GM23338 (cell line): Measurements from ENCODE around the gene FILIP1L. TPM values are rescaled to one million over a fixed set of nuclear protein-coding genes. Genes with fewer than 3 reads are reported as not detected.

ENCODE experiments used
- ATAC-seq: fragments of 200-7000 bp; cut with Tn5 transposase; 3 replicates; pipeline ENCODE4 v1.9.1; 2020
- DNase-seq: peaks from one replicate; pipeline ENCODE4 v3.0.0-alpha.2; 2015; ENCODE audit warnings: low spot score
- H2AFZ ChIP-seq: fragments of 200-600 bp; sonication (generic); 2 replicates; pipeline ENCODE4 v1.8.0; 2016; ENCODE audit warnings: antibody characterized with exemption, mild to moderate bottlenecking, moderate library complexity
- H3F3A ChIP-seq: fragments of 200-600 bp; sonication (generic); replicated peaks from 2 replicates; pipeline ENCODE4 v1.8.0; 2017; ENCODE audit warnings: antibody characterized with exemption, mixed run types, low read depth
- H3K27ac ChIP-seq: fragments of 200-600 bp; sonication (generic); 2 replicates; pipeline ENCODE4 v1.6.1; 2016; ENCODE audit warnings: low read depth
- H3K27me3 ChIP-seq: fragments of 200-600 bp; sonication (generic); 2 replicates; pipeline ENCODE4 v1.8.0; 2016; ENCODE audit warnings: mild to moderate bottlenecking, mixed run types, moderate library complexity; ENCODE audit not compliant: insufficient read depth
- H3K36me3 ChIP-seq: fragments of 200-600 bp; sonication (generic); 2 replicates; pipeline ENCODE4 v1.8.0; 2016; ENCODE audit warnings: mild to moderate bottlenecking; ENCODE audit not compliant: insufficient read depth
- H3K4me1 ChIP-seq: fragments of 200-600 bp; sonication (generic); 2 replicates; pipeline ENCODE4 v1.8.0; 2016; ENCODE audit warnings: mild to moderate bottlenecking, moderate library complexity; ENCODE audit not compliant: insufficient read depth
- H3K4me2 ChIP-seq: fragments of 200-600 bp; sonication (generic); 2 replicates; pipeline ENCODE4 v1.7.1; 2017; ENCODE audit warnings: mixed run types
- H3K4me3 ChIP-seq: fragments of 200-600 bp; sonication (generic); 2 replicates; pipeline ENCODE4 v1.6.1; 2016; ENCODE audit warnings: mixed run types
- H3K79me2 ChIP-seq: fragments of 200-600 bp; sonication (generic); replicated peaks from 2 replicates; pipeline ENCODE4 v1.8.0; 2017; ENCODE audit warnings: mild to moderate bottlenecking; ENCODE audit not compliant: insufficient read depth
- H3K9me2 ChIP-seq: fragments of 200-600 bp; sonication (generic); 2 replicates; pipeline ENCODE4 v1.8.0; 2017; ENCODE audit not compliant: insufficient read depth
- H4K20me1 ChIP-seq: fragments of 200-600 bp; sonication (generic); replicated peaks from 2 replicates; pipeline ENCODE4 v1.8.0; 2017; ENCODE audit warnings: mild to moderate bottlenecking; ENCODE audit not compliant: insufficient read depth
- H3K27ac Mint-ChIP-seq: 2 replicates; pipeline ENCODE4 v1.8.0; 2020; ENCODE audit warnings: inconsistent platforms, mild to moderate bottlenecking, moderate library complexity, mixed read lengths
- H3K27me3 Mint-ChIP-seq: 3 replicates; pipeline ENCODE4 v1.8.0; 2022; ENCODE audit warnings: low read depth, mild to moderate bottlenecking, moderate library complexity, mixed read lengths, inconsistent platforms; ENCODE audit not compliant: insufficient read depth, poor library complexity
- H3K36me3 Mint-ChIP-seq: 3 replicates; pipeline ENCODE4 v1.8.0; 2021; ENCODE audit warnings: low read depth, mild to moderate bottlenecking, inconsistent platforms, moderate library complexity, mixed read lengths
- H3K4me1 Mint-ChIP-seq: 3 replicates; pipeline ENCODE4 v1.8.0; 2020; ENCODE audit warnings: mild to moderate bottlenecking, inconsistent platforms, mixed read lengths
- H3K4me3 Mint-ChIP-seq: 3 replicates; pipeline ENCODE4 v1.8.0; 2021; ENCODE audit warnings: moderate library complexity, mild to moderate bottlenecking, inconsistent platforms, mixed read lengths
- H3K9me3 Mint-ChIP-seq: 3 replicates; pipeline ENCODE4 v1.8.0; 2020; ENCODE audit warnings: moderate library complexity, mild to moderate bottlenecking, inconsistent platforms, mixed read lengths
- ETS1 ChIP-seq: IDR thresholded peaks from 2 replicates; pipeline ENCODE4 v1.6.1; 2016; ENCODE audit warnings: antibody characterized with exemption
- NANOG ChIP-seq: IDR thresholded peaks from 2 replicates; pipeline ENCODE4 v1.6.1; 2016; ENCODE audit warnings: antibody characterized with exemption, borderline replicate concordance
- POLR2AphosphoS5 ChIP-seq: IDR thresholded peaks from 2 replicates; pipeline ENCODE4 v1.6.1; 2016; ENCODE audit warnings: antibody characterized with exemption, low read depth
- polyA plus RNA-seq: library from polyadenylated mRNA; unstranded; fragments of >200 nt; fragmentation: Nextera tagmentation; extraction: Ambion mirVana; gene quantifications from 2 replicates; pipeline ENCODE4 v1.2.1, GENCODE V29; 2016
- total RNA-seq: library from RNA; depleted of rRNA; stranded (reverse); fragments of >200 nt; shearing (Covaris generic); gene quantifications from 2 replicates; pipeline ENCODE4 v1.2.3, GENCODE V29; 2014
- TF ChIP-seq, protein P1 (sequence below): fragments of 250-450 bp; sonication (Bioruptor Pico); IDR thresholded peaks from 2 replicates; pipeline ENCODE4 v1.5.0; 2020; ENCODE audit warnings: mild to moderate bottlenecking, moderate library complexity

Gene FILIP1L
- total and polyA plus RNA-seq, 2 experiments from 2014 or later: 1.6 TPM; not detected in 1

DNA sequence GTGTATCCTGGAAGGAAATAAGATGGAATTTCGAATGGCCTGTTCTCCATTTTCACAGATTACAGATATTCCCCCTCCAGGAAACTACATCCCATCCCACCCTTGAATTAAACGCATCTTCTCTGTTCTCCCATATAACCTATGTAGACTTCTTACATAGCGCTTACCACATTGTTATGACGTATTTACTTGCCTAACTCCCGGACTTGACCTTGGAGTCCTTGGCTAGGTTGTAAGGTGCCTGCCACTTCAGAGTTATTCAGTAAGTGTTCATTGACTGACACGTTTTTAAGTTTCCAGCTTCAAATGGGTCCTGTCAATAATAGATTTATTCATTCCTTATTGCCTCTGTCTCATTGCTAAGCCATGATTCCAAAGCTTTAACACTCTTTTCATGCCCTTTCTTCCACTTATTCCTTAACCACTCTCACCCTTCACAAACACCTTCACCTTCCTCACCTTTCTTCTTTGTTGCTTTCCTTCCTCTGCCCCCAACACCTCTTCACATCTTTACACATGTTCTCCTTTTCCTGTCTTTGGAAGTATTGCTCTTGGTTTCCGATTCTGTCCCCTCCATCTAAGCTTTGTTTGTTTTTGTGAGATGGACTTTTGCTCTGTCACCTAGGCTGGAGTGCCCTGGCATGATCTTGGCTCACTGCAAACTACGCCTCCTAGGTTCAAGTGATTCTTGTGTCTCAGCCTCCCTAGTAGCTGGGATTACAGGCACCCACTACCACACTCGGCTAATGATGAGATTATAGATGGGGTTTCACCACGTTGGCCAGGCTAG is 158.3 kb downstream of the FILIP1L start (continued):
- TF ChIP-seq, protein P1, sequence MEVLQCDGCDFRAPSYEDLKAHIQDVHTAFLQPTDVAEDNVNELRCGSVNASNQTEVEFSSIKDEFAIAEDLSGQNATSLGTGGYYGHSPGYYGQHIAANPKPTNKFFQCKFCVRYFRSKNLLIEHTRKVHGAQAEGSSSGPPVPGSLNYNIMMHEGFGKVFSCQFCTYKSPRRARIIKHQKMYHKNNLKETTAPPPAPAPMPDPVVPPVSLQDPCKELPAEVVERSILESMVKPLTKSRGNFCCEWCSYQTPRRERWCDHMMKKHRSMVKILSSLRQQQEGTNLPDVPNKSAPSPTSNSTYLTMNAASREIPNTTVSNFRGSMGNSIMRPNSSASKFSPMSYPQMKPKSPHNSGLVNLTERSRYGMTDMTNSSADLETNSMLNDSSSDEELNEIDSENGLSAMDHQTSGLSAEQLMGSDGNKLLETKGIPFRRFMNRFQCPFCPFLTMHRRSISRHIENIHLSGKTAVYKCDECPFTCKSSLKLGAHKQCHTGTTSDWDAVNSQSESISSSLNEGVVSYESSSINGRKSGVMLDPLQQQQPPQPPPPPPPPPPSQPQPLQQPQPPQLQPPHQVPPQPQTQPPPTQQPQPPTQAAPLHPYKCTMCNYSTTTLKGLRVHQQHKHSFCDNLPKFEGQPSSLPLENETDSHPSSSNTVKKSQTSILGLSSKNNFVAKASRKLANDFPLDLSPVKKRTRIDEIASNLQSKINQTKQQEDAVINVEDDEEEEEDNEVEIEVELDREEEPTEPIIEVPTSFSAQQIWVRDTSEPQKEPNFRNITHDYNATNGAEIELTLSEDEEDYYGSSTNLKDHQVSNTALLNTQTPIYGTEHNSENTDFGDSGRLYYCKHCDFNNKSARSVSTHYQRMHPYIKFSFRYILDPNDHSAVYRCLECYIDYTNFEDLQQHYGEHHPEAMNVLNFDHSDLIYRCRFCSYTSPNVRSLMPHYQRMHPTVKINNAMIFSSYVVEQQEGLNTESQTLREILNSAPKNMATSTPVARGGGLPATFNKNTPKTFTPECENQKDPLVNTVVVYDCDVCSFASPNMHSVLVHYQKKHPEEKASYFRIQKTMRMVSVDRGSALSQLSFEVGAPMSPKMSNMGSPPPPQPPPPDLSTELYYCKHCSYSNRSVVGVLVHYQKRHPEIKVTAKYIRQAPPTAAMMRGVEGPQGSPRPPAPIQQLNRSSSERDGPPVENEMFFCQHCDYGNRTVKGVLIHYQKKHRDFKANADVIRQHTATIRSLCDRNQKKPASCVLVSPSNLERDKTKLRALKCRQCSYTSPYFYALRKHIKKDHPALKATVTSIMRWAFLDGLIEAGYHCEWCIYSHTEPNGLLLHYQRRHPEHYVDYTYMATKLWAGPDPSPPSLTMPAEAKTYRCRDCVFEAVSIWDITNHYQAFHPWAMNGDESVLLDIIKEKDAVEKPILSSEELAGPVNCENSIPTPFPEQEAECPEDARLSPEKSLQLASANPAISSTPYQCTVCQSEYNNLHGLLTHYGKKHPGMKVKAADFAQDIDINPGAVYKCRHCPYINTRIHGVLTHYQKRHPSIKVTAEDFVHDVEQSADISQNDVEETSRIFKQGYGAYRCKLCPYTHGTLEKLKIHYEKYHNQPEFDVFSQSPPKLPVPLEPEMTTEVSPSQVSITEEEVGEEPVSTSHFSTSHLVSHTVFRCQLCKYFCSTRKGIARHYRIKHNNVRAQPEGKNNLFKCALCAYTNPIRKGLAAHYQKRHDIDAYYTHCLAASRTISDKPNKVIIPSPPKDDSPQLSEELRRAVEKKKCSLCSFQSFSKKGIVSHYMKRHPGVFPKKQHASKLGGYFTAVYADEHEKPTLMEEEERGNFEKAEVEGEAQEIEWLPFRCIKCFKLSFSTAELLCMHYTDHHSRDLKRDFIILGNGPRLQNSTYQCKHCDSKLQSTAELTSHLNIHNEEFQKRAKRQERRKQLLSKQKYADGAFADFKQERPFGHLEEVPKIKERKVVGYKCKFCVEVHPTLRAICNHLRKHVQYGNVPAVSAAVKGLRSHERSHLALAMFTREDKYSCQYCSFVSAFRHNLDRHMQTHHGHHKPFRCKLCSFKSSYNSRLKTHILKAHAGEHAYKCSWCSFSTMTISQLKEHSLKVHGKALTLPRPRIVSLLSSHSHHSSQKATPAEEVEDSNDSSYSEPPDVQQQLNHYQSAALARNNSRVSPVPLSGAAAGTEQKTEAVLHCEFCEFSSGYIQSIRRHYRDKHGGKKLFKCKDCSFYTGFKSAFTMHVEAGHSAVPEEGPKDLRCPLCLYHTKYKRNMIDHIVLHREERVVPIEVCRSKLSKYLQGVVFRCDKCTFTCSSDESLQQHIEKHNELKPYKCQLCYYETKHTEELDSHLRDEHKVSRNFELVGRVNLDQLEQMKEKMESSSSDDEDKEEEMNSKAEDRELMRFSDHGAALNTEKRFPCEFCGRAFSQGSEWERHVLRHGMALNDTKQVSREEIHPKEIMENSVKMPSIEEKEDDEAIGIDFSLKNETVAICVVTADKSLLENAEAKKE (CRISPR knock-in tag): no peak

DNA sequence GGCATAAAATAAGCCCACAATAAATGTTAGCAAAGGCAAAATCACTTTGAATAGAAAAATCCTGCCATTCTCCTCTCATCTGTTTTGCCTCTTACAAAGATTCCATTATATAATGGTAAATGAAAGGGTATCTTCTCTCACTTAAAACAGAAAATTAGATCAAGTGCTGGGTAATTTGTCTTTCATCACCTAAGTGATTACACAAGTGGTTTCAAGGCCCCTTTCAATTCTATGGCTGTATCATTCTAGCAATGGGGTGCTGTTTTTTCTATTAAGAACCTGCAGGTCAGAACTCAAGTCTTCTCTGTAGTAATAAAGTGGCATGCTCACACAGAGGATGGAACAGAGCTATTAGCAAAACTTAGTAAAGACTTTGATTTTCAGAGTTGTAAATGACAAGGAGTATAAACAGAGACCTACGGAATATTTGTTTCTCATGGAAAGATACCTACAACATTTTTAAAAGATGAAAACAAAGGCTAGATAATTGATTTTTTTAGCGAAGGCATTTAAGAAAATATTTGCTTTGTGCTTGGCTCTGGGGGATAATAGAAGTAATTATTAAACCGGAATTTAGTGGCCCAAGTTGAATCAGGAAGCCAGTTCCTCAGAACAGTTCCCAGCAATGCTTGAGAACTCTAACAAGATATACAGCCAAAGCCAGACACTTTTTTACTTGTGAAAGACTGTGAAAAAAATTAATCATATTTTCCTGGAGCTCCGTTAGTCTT is 159.2 kb downstream of the FILIP1L start:
- no peak overlapping the region for H3K27ac ChIP-seq
- no peak overlapping the region for H3K4me2 ChIP-seq
- H3K9me2 ChIP-seq: no peaks in the 10 kb centered on the region
- Mint-ChIP-seq H3K4me3 (no peak overlapping the region), H3K9me3 (no peaks in the 10 kb centered on the region), H3K4me1 (peaks cover 10% of the 10 kb centered on the region; the same call in 2 of the 3 replicates), H3K27ac (no peak overlapping the region), H3K27me3 (no peaks in the 10 kb centered on the region), H3K36me3 (no peaks in the 10 kb centered on the region)
- no peak overlapping the region for H3K4me3 ChIP-seq
- H3K36me3 ChIP-seq: no peaks in the 10 kb centered on the region
- DNase-seq: no peak
- H4K20me1 ChIP-seq: no peaks in the 10 kb centered on the region
- H3K27me3 ChIP-seq: no peaks in the 10 kb centered on the region
- no peak overlapping the region for H2AFZ ChIP-seq
- peaks cover 11% of the 10 kb centered on the region for H3K4me1 ChIP-seq
- no peak for ATAC-seq
- no peaks in the 10 kb centered on the region; the same call in 1 of the 2 replicates for H3K79me2 ChIP-seq
- H3F3A ChIP-seq: no peaks in the 10 kb centered on the region
- TF ChIP-seq NANOG: no peak
- TF ChIP-seq POLR2AphosphoS5: no peak
- TF ChIP-seq ETS1: no peak
- TF ChIP-seq, protein P1 (CRISPR knock-in tag): no peak
